ENCODE measurements around the gene LARGE1. TPM values are rescaled to one million over a fixed set of nuclear protein-coding genes. Genes with fewer than 3 reads are reported as not detected.

The LARGE1 gene
- total RNA-seq, 4 donors from 2014 or later: 18.7 to 82.1 (median 39.2) TPM

DNA sequence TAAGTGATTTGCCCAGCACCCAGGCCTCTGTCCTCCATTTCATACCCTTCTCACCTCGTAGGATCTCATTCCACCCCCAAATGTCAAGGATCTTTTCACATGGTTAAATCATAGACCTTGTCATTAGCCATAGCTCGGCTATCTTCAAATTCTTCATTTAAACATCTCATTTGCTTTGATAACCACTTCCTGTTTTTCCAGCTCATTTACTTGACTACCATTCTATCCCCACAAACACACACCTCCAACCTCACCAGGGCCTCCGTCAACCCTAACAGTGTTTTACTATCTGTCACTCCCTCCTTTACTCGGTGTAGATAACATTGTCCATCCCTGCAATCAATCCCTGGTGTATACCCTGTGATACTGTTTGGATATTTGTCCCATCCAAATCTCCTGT, 36.8 kb upstream of the LARGE1 start:
- DNase-seq: no peak
- intact Hi-C loops (cut with DNase I; ENCODE audit: low total_unique reads): no loop called here
- H3K4me1 ChIP-seq: no peaks in the 10 kb centered on the region
- TF ChIP-seq, protein P1, sequence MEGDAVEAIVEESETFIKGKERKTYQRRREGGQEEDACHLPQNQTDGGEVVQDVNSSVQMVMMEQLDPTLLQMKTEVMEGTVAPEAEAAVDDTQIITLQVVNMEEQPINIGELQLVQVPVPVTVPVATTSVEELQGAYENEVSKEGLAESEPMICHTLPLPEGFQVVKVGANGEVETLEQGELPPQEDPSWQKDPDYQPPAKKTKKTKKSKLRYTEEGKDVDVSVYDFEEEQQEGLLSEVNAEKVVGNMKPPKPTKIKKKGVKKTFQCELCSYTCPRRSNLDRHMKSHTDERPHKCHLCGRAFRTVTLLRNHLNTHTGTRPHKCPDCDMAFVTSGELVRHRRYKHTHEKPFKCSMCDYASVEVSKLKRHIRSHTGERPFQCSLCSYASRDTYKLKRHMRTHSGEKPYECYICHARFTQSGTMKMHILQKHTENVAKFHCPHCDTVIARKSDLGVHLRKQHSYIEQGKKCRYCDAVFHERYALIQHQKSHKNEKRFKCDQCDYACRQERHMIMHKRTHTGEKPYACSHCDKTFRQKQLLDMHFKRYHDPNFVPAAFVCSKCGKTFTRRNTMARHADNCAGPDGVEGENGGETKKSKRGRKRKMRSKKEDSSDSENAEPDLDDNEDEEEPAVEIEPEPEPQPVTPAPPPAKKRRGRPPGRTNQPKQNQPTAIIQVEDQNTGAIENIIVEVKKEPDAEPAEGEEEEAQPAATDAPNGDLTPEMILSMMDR (IDR thresholded peaks at IDR 0.05): no peak
- no peak for TF ChIP-seq POLR2A (IDR thresholded peaks at IDR 0.05)
- no peak overlapping the region for H3K4me3 ChIP-seq
- H3K27ac ChIP-seq: no peak overlapping the region
- no peaks in the 10 kb centered on the region for H3K27me3 ChIP-seq
- H3K9me3 ChIP-seq: no peaks in the 10 kb centered on the region
- H3K36me3 ChIP-seq: peaks cover 0 to 3% of the 10 kb centered on the region in 2 donors

DNA sequence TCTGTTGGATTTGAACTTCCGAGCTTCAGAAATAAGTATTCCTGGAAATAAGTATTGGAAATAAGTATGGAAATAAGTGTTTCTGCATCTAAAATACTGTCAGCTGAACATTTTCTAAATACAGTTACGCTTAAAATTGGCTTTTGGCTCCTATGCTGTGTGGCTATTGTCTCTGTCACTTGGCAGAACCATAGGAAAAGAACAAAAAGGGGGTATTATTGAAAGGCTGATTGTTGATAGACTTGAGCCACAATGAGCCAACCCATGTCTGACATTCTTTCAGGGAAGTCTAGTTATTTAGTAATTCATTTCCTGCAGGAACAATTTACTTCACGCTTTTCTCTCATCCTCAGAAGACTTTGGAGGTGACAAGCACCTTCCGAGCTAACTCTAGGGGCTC, 32.5 kb upstream of the LARGE1 start:
- no peaks in the 10 kb centered on the region for H3K4me1 ChIP-seq
- no peak overlapping the region for H3K4me3 ChIP-seq
- H3K27ac ChIP-seq: no peak overlapping the region
- no peaks in the 10 kb centered on the region for H3K27me3 ChIP-seq
- intact Hi-C loops (cut with DNase I; ENCODE audit: low total_unique reads): no loop called here
- no peak for DNase-seq
- H3K36me3 ChIP-seq: no peaks in the 10 kb centered on the region
- no peaks in the 10 kb centered on the region for H3K9me3 ChIP-seq
- TF ChIP-seq, protein P1 (IDR thresholded peaks at IDR 0.05): no peak
- TF ChIP-seq POLR2A (IDR thresholded peaks at IDR 0.05): no peak

GRCh38 chr22:33940741-33941140, 20.5 kb upstream of the LARGE1 start:
- no peaks in the 10 kb centered on the region for H3K36me3 ChIP-seq
- no peaks in the 10 kb centered on the region for H3K27me3 ChIP-seq
- TF ChIP-seq, protein P1 (IDR thresholded peaks at IDR 0.05): no peak
- TF ChIP-seq POLR2A (IDR thresholded peaks at IDR 0.05): no peak
- H3K4me3 ChIP-seq: no peak overlapping the region
- no peak for DNase-seq
- no peaks in the 10 kb centered on the region for H3K4me1 ChIP-seq
- no peaks in the 10 kb centered on the region for H3K9me3 ChIP-seq
- H3K27ac ChIP-seq: no peak overlapping the region
- intact Hi-C loops (cut with DNase I; ENCODE audit: low total_unique reads): no loop called here

GRCh38 chr22:33932997-33933396, 12.7 kb upstream of the LARGE1 start:
- H3K27me3 ChIP-seq: no peaks in the 10 kb centered on the region
- intact Hi-C loops (cut with DNase I; ENCODE audit: low total_unique reads): no loop called here
- no peaks in the 10 kb centered on the region for H3K9me3 ChIP-seq
- TF ChIP-seq, protein P1 (IDR thresholded peaks at IDR 0.05): no peak
- no peak for TF ChIP-seq POLR2A (IDR thresholded peaks at IDR 0.05)
- DNase-seq: no peak
- H3K4me3 ChIP-seq: no peak overlapping the region
- no peaks in the 10 kb centered on the region for H3K4me1 ChIP-seq
- H3K36me3 ChIP-seq: no peaks in the 10 kb centered on the region
- no peak overlapping the region for H3K27ac ChIP-seq

GRCh38 chr22:33931406-33931805, 11.1 kb upstream of the LARGE1 start:
- no peak overlapping the region for H3K4me3 ChIP-seq
- no peaks in the 10 kb centered on the region for H3K36me3 ChIP-seq
- H3K9me3 ChIP-seq: no peaks in the 10 kb centered on the region
- H3K27ac ChIP-seq: no peak overlapping the region
- TF ChIP-seq POLR2A (IDR thresholded peaks at IDR 0.05): no peak
- TF ChIP-seq, protein P1 (IDR thresholded peaks at IDR 0.05): no peak
- intact Hi-C loops (cut with DNase I; ENCODE audit: low total_unique reads): no loop called here
- H3K4me1 ChIP-seq: no peaks in the 10 kb centered on the region
- no peaks in the 10 kb centered on the region for H3K27me3 ChIP-seq
- no peak for DNase-seq

All from uterus (tissue), 4 donors.